ENCODE results near the gene CRKL.

DNA sequence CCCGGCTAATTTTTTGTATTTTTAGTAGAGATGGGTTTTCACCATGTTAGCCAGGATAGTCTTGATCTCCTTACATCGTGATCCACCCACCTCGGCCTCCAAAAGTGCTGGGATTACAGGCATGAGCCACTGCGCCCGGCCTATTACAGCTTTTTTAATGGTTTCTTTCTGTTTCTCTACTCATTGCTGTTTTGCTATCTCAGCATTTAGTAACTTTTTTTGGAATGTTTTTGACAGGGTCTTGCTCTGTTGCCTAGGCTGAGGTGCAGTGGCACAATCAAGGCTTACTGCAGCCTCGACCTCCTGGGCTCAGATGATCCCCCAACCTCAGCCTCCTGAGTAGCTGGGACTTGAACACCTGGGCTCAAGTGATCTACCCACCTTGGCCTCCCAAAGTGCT, 4.7 kb upstream of the CRKL start:
- TF ChIP-seq, protein P1, sequence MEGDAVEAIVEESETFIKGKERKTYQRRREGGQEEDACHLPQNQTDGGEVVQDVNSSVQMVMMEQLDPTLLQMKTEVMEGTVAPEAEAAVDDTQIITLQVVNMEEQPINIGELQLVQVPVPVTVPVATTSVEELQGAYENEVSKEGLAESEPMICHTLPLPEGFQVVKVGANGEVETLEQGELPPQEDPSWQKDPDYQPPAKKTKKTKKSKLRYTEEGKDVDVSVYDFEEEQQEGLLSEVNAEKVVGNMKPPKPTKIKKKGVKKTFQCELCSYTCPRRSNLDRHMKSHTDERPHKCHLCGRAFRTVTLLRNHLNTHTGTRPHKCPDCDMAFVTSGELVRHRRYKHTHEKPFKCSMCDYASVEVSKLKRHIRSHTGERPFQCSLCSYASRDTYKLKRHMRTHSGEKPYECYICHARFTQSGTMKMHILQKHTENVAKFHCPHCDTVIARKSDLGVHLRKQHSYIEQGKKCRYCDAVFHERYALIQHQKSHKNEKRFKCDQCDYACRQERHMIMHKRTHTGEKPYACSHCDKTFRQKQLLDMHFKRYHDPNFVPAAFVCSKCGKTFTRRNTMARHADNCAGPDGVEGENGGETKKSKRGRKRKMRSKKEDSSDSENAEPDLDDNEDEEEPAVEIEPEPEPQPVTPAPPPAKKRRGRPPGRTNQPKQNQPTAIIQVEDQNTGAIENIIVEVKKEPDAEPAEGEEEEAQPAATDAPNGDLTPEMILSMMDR (conservative IDR thresholded peaks at IDR 0.05; ENCODE audit: low read depth, low read length), result no peak
- TF ChIP-seq EZH2 (IDR thresholded peaks at IDR 0.05; ENCODE audit: borderline replicate concordance, low read depth, low read length, poor library complexity, severe bottlenecking), result no peak

Data from A673 (cell line).